GM04503 (cell line): ENCODE results near the gene GREM1.

Experiments
- DNase-seq: peaks from one replicate; pipeline ENCODE4 v3.0.0-alpha.2; 2012; ENCODE audit warnings: low read depth

Gene GREM1

DNA sequence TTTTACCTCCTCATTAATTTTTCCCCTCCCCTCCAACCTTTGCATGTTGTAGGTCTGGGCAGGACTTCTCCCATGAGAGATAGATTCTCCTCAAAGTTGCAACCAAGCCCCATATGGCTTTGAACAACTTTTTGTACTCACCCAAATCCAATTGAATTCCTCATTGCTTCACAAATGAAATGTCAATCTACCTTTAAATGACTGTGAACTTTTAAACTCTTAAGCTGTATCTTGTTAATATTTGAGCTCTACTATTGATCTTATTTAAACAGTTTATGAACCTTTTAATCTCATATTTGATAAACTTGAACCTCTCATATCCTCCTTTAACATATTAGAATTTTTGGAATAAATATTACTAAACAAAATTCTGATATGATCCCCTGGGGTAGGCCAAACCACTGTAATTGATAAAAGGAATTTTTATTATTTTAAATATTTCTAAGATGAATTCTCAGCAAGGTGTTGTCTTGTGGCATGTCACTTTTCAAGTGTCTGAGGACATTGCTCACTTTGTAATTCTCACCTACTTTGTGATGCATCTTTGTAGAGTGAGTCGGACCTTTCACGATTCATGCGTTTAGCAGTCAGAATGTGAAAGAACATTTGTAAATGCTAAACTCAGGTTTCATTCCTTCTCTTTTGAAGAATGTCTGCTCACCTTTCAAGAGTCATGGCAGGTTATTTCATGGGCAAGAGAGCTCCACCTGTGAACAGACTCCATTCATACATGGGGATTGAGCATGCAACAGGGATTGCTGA is 23.4 kb upstream of the GREM1 start:
- no peak for DNase-seq

DNA sequence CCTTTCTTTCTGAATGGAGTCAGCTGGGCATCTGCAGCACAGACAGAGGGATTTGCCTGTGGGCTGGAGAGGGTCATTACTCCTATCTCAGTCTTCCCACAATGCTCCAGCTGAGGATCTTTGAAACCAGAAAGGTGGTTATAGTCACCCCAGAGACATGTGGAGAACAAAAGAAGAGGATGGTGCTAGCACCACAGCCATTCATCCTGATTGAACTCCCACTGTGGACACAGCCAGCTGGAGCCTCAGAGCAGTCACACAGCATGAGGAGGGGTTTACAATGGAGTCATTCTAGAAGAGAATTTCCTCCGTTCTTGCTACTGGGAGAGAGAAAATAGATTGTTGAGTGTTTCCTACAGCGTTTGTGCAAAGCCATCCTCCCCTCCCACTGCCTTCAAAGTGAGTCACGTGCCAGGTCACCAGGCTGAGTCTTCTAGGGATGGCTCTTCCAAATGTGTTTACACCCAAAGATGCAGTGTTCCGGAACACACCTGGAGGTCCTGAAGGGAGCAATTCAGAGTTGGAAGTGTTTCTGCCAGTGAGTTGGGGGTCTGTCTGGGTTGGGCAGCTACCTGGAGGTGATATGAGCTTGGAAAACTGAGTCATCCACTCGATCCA is 18.9 kb upstream of the GREM1 start:
- no peak for DNase-seq

DNA sequence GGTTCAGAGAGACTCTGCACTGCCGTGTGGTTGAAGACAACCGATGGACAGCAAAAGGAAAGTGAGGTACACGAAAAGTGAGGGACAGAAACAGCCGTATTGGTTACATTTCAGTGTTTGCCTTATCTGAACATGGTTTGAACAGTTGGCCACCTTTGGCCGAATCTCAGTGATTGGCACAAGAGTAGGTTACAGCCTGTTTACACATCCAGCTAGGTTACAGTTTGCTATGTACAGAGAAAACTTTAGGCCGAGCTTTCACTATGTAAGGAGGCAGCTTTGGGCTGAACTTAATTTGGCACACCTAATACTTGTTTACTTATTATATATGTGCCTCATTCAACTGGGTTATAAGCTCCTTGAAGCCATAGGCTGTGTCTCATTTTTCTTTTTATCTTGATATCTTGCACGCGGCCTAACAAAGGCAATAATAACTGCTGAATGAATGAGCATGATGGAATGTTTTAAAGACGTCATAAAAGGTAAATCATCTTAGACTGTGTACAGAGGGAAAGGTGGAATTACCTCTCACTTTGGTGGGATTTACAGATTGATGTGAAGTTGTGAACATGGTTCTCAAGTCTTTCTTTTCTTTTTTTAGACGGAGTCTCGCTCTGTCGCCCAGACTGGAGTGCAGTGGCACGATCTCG is 17.2 kb upstream of the GREM1 start:
- no peak for DNase-seq

DNA sequence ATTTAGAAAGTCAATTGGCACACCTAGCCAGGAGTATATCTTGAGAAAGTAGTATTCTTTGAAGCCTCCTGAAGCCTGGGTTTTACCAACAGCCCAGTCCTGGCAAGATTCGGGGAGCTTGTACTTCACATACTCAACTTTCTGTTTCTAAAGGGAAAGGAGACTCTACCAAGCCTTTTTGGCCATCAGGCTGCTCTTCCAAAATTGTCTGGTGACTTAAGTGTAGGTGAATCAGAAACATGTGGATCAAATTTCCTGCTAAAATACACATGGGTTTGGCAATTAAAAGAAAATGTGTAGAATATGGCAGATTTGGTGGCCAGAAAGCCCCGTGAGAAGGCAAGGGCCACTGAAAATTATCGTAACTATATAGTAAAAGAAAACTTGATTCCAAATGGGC is 15.9 kb upstream of the GREM1 start:
- no peak for DNase-seq

DNA sequence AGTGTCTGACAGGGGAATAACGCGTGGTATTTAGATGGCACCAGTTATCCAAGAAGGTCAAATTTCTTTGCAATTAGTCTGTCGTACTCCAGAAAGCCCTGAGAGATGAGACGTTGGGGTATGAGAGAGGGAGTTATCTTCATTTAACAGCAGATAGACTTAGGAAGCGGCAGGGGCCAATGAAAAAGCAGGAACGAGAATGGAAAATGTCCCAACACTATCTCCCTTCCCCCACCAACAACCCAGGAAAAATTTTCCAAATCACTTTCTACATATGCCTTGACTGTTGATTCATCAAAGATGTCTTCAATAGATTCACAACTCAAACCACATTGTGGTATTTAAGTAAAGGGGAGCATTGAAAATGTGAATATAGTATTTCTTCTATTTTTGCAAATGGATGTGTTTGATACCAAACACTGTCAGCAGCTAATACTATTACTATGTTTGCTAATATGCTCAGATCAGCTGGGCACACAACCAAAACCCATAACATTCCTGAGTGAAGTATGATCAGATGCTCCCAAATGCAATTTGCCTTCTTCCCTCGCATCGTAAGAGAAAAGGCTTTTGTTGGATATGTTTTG is 13.3 kb upstream of the GREM1 start:
- peak; percentile 85 for DNase-seq

DNA sequence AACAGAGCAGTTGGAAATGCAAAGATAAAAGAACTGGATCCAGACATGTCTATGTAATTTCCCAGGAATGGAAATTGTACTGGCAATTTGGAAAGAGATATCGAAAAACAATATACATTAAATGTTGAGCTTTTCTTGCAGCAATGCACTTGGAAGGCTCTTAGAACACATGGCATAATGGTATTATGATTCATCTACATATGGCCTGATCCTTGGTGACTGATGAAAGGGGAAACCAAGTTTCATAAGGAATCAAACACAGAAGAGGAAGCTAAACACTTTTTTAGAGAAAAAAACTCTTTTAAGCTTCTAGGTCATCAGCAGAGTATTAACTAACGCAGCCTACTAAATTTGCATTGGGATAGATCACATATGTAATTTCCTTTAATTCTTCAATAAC is 12.4 kb upstream of the GREM1 start:
- DNase-seq: no peak

DNA sequence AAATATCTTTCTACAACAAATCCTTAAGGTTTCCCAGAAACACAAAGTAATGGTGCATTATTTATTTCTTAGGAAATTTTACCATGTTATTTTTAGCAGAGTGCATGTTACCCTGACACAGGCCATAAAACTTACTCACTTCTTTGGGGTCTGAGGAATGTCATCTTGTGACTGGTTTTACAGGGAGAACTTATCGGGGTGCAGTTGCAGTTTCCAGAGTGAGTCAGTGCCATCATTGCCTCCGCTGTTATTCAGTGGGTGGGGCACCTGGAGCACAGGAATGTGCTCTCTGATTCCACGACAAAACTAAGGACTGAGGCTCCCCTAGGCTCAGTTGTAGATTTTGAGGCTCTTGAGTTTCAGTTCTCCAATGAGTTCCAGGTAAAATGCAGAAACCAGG is 11.1 kb upstream of the GREM1 start:
- peak; percentile 67 for DNase-seq

DNA sequence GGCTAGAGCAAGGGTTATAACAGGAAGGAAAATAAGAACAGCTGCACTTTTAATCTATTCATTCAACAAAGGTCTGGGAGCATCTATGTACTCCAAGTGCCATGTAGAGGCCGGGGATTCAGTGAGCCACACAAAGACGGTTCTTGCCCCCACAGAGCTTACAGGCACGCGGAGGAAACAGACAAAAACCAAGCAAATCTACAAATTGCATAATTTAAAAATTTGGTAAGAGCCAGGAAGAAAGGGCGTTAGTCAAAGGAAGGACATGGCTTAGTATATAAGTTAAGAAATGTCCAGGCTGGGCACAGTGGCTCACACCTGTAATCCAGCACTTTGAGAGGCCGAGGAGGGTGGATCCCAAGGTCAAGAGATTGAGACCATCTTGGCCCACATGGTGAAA is 10.4 kb upstream of the GREM1 start:
- DNase-seq: no peak

DNA sequence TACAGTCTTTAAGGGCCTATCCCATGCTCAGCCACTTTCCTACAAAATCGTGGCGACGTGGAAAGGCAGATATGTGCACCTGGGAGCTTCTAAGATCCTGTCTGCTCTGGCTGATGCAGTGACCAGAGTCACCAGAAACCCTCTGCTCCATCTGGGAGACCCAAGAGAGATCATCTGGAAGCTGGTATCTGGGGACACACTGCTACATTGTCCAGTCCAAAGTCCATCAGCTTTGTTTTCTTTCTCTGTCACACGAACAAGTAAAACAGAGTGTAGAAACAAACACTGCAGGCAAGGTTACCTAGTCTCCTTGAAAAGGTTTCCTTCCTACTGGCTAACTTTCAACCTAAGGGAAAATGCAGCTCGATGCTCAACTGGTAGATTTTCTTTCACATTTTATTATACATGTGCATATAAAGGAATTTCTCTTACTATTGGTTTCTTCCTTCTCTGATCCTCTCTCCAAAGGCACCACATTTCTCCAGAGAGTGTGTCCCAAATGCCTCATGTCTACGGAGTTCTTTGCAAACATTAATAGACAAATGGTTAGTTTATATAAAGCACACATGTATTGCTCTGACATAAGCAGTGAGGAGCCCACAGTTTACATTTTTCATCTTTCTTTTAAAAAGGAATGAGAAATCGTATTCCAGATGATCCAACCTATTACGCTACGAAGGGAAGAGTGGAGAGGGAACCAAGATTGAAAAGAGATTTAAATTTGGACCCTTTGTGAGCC is 8.3 kb upstream of the GREM1 start:
- no peak for DNase-seq

DNA sequence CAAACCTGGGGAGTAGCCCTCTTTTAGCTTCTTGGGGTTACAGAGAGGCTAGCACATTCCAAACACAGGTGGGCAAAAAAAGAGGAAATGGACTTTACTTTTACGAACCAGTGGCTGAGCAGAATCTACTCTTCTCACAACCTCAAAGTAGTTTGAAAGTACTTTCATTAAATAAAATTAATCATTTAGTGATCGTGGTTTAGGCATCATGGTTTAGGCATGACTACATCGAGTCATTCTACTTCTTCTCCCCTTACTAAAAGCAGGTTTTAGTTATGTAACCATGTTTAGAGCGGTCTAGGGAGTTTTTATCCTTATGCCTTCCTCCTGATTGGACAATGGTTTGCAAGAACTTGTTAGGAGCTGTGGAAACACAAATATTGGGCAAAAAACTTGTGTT is 2.5 kb upstream of the GREM1 start:
- DNase-seq: no peak

DNA sequence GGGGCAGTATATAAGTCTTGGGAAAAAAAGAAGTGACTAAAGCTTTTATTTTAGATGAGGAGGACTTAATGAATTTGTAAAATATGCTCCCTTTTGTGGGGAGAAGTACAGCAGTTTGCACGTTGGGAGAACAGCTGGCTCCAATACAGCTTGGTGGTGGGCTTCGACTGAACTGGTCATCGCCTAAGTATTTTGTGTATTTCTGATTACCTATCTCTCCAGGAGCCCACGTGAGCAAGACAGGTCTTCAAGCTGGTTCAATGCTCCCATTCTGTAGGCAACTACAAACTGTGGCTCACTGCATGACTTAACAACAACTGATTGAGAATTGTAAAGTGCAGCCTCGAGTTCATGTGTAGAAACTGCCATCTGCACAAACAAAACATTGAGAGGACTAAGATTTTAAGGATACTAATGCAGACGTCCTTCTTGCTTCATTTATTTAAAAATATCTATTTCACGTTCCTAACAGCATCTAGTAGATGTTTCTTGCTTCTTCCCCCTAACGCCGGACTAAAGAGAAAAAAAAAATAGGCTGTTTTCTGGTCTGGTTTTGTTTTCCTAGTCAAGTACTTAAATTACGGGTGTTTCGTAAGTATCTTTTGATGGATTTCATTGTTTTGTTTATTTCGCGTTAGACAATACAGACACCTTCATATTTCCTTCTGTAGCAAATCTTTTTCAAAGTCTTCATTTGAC is 1.4 kb upstream of the GREM1 start:
- no peak for DNase-seq

DNA sequence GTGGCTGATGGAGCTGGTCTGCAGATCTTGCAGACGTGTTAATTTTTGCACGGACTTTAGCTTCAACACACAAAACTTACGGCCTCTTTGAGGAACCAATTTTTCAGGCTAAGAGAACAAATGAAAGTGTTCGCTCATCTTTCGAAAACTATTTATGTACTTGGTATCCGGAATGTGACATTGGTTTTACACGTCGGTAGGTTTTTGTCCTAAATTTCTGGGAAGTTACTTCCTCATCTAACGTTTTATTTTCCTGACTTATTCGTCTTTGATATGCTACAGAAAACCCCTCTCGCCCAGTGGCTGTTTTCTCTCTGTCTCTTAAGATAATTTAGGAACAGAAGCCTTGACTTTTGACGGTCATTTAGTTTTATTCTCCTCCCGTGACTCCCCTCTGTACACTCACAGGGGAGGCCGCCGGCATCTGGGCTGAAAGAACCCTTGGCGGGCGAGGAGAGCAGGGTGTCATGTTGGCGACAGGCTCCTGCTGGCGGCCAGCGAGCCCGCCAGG is 834 bp upstream of the GREM1 start:
- no peak for DNase-seq

DNA sequence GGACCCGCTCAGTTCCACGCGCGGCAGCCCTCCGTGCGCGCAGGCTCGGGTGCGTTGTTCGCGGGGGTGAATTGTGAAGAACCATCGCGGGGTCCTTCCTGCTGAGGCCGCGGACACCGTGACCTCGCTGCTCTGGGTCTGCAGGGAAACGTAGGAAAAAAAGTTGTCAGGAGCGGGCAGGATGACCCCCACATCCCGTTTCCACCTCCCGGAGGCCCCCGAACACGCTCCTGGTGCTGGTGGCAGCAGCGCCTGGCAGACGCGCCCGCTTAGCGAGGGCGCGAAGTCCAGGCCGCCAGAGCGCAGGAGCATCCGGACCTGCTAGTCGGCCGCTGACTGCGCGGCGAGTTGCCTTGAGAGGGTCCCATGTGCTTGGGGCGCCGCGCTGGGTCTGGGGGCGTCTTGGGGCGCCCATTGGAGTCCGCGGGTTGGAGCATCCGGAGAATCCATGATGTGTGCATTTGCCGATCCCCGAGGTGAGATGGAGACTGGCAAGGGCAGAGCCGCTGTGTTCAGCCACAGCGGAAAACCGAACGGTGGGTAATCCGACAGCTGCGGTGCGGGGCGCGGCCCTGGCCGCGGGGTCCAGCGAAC is 520 bp downstream of the GREM1 start:
- DNase-seq: no peak

DNA sequence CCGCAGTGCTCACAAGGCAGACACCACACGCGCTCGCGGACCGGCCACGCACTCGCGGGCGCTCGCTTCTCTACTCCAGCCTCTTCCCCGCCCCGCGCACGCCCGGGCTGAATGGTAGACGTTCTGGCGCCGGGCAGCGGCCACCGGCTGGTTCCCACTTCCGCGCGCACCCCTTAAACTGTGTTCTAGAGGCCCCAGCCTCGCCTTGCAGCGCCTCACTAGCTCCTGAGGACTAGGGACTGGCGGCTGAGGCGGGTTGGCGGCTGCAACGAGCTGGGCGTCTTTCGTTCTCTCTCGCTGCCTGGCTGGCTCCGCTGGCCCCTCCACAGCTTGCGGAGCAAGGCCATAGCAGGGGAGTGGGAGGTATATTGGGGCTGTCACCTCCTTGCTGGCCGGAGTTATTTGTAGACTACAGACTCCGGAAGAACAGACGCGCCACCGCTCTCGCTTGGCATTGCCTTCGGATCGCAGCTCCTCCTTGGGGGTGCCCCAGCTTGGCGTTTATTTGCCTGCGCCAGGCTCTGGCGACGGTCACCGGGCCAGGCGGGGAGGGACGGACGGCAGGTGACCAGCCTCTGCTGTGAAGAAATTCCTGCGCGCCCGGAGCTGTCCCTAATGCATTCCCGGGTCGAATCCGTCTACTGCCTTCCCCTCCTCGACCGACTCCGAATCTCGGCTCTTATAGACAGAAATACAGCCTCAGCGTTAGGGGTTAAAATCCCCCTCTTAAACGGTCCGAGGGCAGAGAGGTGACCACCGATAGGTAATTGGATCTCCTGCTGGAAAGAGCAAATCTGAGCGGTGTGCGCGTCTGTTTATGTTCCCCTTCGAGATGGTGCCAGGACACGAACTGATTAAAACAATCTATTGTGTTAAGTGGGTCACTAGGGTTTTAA is 1.3 kb downstream of the GREM1 start:
- no peak for DNase-seq

DNA sequence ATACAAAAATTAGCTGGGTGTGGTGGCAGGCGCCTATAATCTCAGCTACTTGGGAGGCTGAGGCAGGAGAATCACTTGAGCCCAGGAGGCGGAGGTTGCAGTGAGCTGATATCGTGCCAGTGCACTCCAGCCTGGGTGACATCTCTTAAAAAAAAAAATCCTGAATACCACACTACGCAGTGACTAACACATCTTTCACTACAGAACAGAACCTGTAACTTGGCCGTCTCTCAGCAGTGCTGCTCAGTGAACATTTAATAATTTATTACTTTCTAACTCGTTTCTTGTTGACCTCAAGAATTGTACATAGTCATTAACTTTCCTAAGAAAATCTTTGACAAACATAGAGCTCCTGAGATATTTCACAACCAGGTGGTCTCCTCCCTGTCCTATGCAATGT is 3.8 kb downstream of the GREM1 start:
- no peak for DNase-seq

DNA sequence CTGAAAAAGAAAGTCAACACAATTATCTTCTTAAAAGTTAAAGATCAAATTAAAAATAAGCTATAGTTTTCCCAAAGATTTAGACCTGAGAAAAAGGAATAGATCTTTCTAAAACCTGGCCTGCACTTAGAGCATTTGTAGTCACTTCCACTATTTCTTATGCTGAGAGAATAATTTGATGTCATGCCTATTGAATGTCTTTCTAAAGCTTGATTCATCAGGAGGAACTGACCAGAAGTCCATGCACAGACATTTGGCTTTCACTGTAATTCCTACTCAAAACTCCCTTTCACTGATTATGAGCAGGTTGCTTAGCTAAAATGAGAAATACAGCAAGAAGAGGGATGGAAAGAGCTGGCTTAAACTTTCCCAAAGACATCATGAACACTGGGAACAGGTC is 4.3 kb downstream of the GREM1 start:
- DNase-seq: no peak

DNA sequence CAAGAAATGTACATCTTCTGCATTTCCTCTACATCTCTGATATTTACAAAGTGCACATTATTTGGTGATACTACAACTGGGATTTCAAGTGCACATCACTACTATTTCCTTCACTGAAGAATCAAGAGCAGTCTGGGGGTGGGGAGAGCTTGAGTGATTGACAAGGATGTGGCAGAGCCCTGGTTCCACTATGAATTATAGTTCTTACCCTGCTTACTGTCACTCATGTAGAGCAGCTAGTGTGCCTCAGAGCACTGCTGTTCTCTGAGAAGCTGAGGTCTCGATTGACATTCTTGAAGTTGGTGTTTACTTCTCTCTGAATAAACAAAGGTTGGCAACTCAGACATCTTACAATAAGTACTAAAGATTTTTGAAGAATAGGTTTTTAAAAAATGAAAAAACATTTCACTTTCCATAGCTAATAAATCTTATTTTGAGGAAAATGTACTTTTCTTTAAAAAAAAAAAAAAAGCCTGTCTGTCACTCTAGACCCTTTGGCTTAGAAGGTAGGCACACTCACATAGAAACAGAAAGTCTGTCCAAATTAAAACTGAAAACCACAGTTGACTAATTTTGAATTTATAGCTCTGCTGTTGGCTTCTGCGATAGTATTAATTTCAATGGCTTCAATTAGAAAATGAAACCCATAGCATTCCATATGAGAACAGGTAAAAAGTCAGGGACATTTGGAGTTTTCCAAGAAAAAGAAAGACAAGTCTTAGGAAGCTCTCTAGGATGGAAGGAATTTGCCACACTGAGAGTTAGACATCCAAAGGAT is 5.6 kb downstream of the GREM1 start:
- DNase-seq: no peak

DNA sequence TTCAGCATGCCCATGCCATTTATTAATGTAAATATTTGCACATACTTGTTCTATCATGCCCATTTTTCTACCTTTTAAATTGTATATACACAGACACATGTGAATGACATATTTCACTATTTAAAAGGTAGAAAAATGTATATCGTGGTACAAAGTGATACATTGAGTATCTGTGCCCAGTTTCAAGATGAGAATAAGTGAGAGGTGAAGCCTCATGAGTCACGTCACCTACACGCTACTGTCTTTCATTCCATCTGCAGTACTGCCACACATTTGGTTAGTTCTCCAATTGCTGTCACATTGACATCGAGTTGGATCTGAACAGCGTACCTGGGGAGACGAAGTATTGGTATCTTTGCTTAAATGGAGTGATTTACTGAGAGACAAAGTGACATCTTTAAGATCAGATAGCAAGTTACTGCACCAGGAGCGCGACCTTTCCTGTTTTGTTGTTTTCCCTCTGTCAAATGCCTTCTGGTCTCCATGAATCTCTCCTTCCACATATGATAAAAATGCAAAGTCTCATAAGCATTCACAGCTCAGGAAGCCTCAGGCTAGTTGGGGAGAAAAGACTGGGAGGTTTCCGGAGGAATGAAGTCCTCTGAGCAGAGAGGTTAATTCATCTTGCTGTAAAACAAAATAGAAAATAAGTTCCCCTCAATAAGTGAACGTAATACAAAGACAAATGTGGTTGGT is 12.0 kb downstream of the GREM1 start:
- DNase-seq: no peak
